ENCODE data around the gene ENTPD2.
"Not testable (repeated sequence)": the region's sequence is repeated elsewhere in the genome, so short reads cannot be mapped to it uniquely, and the experiment has no call there.

Gene ENTPD2

GRCh38 chr9:137012694-137013570, 40.9 kb downstream of the ENTPD2 start:
- DNase-seq, result no peak

DNA sequence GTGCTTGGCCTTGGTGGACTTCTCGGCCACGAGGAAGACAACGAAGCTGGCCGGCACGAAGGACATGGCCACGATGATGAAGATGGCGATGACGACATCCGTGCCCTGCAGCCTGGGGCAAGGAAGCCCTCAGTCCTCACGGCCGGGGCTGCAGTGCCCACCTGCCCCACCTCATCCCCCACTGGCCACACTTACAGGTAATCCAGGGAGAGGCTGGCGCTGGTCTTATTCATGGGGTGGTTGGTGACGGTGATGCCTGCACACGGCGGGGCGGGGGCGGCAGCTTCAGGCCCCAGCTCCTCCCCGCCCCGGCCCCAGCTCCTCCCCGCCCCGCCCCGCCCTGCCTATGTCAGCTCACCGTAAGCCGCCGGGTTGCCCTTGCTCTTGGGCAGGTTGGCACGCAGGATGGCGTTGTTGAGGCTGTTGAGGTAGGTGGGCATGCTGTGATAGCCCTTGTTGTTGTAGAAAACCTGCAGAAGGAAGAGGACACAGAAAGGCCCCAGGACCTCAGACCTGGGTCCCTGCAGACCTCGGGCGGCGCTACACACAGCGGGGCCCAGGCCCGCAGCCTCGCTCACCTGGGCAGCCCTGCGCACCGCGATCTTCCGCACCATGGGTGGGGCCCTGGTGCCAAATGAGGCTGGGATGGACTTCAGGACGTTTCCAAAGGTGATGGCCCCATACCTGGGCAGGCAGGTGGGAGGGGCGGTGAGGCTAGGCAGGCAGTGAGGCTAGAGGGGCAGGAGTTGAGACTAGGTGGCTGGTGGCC, 41.8 kb downstream of the ENTPD2 start:
- no peak for DNase-seq

GRCh38 chr9:137011156-137011555, 42.7 kb downstream of the ENTPD2 start:
- DNase-seq, result no peak

DNA sequence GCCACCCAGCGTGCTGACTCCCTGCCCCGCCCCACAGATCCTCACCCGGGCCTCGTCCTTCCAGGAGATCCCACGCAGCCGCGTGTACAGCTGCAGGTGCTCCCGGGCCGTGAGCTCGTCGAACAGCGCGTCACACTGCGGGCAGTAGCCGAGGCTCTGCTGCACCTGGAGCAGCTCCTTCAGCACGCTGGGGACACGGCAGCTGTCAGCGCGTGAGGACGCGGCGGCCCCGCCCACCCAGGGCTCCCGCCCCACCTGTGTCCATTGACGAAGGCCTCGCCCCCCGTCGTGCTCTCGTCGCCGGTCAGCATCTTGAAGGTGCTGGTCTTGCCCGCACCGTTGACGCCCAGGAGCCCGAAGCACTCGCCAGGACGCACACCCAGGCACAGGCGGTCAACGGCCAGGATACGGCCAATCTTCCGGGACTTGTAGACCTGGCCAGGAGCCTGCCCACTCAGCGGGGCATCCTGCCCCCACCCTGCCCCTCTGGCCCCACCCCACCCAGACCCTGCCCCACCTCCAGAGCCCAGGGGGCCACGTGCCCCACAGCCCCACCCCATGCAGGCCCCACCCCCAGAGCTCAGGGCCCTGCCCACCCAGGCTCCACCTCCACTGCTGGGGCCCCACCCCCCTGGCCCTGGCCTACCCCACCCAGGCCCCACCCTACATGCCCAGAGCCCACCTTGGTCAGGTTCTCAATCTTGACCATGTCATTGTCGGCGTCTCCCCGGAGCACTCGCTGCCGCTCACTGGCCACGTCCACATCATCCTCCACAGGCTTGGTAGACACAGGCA, 43.7 kb downstream of the ENTPD2 start:
- no peak for DNase-seq

DNA sequence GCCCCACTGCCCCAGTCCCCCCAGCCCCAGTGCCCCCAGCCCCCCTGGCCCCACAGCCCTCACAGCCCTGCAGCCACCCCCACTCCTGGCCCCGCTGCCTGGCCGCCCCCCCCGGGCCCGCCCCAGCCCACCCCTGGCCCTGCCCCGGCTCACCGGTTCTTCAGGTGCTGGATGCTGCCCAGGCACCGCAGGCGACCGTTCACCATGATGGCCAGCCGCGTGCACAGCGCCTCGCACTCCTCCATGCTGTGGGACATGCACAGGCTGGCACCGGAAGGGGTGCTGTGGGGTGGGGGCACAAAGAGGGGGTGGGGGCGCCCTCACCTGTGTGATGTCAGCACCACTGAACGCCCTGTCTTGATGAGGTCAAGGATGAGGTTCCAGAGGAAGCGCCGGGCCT, 44.6 kb downstream of the ENTPD2 start:
- no peak for DNase-seq

DNA sequence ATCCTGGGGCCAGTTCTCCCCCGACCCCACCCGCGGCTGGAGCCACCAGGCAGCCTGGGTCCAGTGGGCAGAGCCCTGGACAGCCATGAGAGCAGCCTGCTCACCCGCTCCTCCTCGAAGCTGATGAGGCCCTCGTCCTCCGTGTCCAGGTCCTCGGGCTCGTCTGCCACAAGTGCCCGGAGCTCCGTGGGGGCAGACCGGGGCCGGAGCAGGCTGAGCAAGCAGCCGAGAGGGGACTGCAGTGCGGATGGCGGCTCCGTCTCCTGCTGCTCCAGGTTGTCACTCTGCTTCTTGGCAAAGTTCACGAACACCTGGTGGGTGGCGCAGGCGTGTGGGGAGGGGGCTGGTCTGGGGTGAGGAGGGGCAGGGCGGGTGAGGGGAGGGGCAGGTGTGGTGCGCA, 45.5 kb downstream of the ENTPD2 start:
- no peak for DNase-seq

GRCh38 chr9:137007816-137008270, 46.0 kb downstream of the ENTPD2 start:
- no peak for DNase-seq

DNA sequence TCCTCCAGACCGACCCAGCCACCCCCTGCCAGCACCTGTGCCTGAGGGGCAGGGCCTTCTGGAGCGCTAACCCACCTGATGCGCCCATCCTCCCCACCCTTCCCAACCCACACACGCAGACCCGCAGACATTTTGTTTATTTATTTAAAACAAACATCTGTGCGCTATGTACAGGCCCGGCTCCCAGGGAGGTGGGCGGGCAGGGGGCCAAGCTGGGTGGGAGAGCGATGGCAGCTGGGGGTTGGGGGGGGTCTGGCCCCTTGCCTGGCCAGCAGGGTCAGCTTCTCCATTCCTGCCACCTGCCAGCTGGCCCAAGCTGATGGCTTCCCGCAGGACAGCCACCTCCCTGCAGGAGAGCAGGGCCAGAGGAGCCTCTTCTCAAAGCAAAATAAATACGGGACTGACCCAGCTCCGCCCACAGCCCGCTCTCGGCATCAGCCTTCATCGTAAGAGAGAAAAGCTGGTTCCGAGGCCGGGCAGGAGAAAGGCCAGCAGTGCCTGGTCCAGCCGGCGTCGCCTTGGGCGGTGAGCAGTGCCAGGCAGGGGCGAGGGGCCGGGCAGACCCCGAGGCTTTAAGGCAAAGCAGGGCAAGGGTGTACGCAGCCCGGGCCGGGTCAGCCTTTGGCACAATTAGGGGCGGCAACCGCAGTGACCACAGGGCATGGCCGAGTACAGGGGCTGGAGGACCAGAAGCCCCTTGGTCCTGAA, 46.6 kb downstream of the ENTPD2 start:
- no peak for DNase-seq

DNA sequence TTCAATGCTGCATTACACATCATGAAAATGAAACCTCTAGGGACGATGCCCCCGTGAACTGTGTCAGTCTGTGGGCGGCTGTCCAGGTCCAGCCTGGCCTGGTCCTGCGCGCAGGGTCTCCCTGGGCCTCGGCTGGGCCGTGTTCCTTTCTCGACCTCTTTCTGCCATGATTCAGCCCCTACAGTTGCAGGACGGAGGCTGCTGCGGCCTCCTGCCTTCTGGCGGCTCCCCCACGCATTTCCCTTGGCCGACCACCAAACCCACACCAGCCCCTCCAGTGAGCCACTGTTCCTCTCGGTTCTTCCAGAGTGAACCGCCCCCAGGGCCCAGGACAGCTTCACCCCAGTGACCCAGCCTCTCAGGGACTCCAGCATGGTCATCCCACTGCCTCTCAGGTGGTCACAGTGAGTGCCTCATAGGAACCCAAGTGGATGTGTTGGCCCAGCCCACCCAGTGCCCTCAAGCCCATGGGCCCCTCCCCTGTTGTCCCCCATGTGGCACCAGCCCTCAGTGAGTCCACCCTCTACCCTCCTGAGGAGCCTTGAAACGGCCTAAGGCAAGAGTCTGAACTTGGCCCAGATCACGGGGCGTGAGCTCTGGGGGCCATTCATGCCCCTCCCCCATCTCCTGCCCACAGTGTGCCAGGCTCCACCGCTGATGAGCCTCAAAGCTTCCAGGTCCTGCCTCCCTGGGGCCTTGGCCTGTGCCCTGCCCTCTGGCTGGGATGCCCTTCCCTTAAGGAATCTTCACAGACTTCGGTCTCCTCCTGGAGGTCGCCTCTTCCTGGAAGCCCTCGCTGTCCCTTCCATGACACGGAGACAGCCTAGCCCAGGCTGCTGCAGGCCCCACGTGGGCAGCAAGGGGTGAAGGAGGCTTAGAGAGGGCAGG, 47.5 kb downstream of the ENTPD2 start:
- no peak for DNase-seq

DNA sequence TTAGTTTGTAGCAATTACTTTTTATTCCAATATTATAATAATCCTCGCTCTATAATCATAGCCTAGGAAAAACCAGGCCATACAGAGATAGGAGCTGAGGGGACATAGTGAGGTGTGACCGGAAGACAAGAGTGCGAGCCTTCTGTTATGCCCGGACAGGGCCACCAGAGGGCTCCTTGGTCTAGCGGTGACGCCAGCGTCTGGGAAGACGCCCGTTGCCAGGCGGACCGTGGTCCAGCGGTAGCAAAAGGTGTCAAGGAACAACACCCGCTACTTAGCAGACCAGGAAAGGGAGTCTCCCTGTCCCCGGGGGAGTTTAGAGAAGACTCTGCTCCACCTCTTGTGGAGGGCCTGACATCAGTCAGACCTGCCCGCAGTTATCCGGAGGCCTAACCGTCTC, 49.6 kb downstream of the ENTPD2 start:
- DNase-seq, result not testable (repeated sequence)

GRCh38 chr9:137002646-137003041, 51.2 kb downstream of the ENTPD2 start:
- no peak for DNase-seq

GRCh38 chr9:137001857-137002645, 51.8 kb downstream of the ENTPD2 start:
- DNase-seq, result no peak

GRCh38 chr9:137000177-137000930, 53.5 kb downstream of the ENTPD2 start:
- DNase-seq, result peak; percentile 56
